ENCODE data around the gene ZMPSTE24.

ZMPSTE24 gene

DNA sequence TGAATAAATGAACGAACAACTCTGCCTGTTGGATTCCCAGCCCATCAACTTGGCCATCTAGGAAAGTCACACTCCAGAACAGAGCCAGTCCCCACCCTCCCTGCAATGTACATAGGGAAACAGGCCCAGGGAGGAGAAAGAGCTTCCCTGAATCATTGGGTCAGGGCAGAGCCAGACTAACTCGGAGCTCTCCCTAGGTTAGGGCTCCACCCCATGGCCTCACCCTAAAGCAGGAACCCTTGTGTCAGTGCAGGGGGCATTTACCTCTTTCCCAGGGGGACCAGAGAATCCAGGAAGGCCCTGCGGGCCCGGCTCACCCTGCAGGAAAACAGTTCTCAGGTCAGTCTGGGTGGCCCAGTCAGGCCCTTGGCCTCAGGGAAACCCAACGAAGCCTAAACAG is 47.4 kb downstream of the ZMPSTE24 start:
- no peak for DNase-seq

DNA sequence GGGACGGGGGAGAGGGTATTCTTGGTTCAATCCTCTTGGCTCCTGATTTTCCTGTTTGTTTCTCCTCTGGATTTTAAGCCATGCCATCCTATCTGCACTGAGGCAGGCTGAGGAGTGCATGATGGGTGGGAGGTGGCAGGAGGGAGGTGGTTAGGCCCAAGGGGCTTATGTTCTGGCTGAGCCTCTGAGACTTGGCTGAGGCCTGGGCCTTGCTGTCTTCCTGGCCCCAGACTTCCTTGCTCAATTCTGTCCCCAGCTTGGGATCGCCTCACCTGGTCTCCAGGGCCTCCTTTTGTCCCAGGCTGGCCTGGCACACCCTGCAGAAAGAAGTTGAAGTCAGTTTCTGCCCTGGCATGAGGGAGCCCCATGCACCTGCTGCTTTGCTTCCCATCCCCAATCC is 47.8 kb downstream of the ZMPSTE24 start:
- no peak for DNase-seq

DNA sequence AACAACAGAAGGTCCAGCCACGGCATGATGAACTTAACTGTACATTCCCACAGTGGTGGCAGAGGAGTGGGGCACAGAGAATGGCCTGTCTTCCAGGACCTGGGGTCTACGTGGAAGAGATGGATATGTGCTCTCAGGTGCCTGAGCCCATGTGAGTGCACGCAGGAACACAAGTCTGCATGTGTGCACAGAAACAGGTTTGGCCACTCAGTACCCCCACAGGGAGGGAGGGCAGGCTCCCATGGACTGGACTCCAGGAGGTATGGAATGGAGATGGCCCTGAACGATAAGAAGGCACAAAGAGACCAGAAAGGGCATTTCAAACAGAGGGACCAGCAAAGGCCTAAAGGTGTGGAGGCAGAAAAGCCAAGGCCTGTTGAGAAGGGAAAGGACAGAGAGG is 48.3 kb downstream of the ZMPSTE24 start:
- no peak for DNase-seq

- no peak for DNase-seq
These were observed 49.1 kb downstream of the ZMPSTE24 start for GRCh38 chr1:40307186-40307585.

DNA sequence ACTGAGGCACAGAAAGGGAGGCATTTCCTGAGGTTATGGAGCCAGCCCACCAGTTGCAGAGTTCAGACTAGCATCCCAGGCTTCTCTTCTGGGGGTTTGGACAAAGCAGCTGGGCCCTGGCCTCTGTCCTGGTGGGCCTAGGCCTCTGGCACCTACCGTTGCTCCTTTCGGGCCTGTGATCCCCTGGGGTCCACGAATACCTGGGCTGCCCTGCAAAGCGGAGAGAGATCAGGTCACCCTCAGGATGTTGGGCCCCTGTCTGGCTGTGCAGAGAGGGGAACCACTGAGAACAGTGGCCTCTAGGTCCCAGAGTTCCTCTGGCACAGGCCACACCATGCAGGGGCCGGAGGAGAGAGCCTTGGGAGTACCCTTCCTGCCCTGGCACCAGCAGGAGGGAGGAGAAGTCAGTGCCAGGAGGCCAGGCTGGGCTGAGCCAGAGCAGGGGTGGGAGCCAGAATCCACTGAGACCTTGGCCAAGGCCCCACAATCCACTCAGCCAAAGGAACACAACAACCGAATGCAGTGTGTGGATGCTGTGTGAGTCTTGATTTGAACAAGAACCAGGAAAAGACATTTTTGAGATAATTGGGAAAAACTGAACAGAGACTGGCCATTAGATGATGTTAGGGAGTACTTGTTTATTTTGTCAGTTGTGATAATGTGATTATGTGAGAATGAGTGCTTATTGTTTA is 50.1 kb downstream of the ZMPSTE24 start:
- no peak for DNase-seq

- no peak for DNase-seq
These were observed 51.5 kb downstream of the ZMPSTE24 start for GRCh38 chr1:40309374-40310128.

GRCh38 chr1:40310129-40310461 is 52.1 kb downstream of the ZMPSTE24 start:
- DNase-seq, result no peak

GRCh38 chr1:40310983-40311642 is 53.1 kb downstream of the ZMPSTE24 start:
- no peak for DNase-seq

GRCh38 chr1:40311692-40312091 is 53.7 kb downstream of the ZMPSTE24 start:
- DNase-seq, result no peak

DNA sequence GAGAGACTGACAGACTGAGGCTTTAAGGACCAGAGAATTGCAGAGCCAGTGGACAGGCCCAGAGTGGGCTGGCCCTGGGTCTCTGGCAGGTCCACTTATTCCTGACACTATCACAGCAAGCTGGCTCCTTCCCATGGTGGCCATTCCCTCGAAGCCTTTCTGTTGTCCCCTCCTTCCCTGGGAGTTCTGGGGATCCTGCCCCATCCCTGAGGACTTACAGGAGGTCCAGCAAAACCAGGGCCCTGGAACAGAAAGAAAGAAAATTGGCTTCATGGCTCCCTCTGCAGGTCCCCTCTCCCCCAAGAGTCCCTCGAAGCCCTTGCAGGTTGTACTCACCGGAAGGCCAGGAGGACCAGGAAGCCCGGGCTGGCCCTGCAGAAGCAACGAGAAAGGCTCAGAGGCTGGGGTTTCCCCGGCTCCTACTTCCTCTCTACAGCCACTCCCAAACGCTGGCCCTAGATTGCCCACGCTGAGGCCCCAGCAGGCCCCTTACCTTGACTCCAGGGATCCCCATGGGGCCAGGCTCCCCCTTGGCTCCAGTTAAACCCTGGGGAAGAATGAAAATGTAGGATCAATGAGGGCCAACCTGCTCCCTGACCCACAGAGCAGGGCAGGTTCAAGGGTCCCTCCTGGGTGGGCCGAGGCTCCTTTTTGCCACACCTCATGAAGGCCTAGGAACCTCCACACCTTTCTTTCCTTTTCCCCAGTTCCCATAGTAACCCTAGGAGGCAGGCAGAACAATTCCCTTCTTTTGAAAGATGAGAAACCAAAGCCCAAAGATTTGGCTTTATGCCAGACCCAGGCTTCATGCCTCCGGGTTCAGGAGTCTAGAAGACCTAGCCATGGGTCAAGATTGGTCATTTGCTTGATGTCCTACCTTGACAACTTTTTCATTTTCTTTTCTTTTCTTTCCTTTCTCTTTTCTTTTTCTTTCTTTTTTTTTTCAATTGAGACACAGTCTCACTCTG is 54.5 kb downstream of the ZMPSTE24 start:
- DNase-seq, result no peak

GRCh38 chr1:40313329-40313957 is 55.4 kb downstream of the ZMPSTE24 start:
- no peak for DNase-seq

DNA sequence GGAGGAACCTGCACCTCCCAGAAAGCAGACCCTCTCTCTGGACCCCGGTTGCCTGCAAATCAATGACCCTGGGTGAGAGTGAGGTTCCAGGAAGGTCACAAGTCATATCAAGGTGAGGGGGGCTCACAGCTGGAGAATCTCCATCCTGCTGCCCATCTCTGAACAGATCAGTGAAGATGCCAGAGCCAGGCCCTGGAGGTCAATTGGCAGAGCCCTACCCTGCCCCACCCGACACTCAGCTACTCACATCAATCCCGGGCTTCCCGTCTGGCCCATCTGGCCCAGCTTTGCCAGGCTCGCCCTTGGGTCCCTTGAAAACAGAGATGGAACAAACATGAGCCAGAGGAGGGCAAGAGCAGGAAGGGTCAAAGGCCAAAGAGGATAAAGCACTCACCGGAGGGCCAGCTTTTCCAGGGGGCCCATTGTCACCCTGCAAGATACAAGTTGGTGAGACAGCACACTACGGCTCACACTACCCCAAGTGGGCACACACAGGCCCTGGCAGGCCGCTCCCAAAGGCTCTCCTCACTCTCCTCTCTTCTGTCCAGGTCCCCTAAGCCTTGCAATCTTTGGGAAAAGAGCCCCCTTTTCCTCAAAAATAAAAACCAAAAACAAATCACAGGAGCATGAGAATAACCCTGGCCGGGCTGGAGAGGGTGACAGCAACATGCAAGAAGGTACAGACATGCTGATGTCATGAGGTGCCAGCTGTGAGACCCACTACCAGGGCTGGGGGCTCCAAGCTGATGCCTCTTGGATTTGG is 56.1 kb downstream of the ZMPSTE24 start:
- DNase-seq, result no peak

DNA sequence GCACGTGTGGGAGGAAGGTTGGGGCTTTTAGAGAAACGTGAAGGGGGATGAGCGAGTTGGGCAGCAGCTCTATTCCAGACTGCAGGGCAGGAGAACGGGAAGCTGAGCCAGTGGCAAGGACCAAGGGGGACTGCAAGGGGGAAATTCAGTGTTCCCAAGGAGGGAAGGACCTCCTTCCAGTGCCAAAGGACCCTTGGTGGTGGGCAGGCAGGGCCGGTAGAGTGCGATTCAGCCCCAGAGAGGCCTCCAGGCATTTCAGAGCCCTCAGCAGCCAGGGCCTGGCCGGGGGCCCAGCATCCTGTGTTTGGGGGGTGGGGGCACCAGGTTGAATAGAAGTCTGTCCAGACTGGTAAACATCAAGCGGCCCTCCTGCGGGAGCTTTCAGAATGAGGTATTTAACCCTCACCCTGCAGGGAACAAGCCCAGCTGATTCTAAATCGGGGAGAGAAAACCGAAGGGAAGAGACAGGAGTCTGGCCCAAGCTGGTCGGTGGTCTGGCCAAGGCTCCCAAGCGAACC is 56.7 kb downstream of the ZMPSTE24 start:
- DNase-seq, result no peak

DNA sequence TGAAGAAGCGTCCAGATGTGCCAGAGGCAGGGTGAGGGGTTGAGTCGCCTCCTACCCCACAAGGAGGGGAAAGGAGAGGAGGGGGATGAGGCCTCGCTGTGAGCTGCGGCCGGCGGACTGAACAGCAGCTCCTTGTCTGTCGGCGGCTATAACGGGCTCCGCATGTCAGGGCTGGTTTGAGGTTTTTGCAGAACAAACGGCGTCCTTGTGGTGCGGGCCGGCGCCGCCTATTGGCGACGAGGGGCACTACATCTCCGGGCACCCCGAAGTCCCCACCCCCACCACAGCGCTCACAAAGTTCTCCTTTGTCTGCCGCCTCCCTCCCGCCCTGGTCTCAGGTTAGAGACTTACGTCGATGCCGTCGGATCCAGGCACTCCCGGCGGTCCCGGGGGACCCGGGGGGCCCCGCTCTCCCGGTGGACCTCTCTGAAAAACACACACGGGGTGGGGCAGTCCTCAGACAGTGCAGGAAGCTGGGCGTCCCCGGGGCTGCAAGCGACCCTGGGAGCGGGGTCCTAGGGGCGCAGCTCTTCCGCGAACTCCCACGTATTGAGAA is 57.3 kb downstream of the ZMPSTE24 start:
- peak; percentile 52 for DNase-seq

DNA sequence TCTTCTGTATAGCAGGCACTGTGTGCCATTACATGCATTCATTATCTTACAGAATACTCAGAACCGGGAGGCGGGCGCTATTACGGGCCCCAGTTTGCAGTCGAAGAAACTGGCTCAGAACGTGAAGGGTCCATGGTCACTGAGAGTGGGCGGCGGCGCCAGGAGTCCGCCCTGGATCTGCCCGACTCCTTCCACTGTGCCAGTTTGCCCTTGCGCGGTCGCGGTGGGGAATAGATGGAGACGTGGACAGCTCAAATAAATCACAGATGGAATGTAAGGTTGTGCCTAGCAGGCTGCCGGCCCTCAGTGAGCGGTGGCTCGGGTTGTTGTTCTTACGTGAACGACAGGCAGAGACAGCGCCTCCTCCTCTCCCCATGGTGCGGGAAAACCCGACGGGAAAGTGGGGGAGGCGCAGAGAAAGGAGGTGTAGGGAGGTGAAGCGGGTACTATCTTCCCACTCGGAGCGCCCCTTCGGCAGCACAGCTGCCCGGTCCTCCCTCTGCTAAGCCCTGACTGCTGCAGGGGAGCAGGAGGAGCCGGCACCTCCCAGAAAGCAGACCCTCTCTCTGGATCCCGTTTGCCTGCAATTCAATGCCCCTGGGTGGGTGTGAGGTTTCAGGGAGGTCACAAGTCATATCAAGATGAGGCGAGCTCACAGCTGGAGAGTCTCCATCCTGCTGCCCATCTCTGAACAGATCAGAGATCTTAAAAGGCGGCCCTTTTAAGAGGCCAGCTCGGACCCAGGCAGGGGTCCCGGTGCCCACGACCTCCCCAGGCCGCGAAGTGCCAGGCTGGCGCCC is 58.0 kb downstream of the ZMPSTE24 start:
- no peak for DNase-seq

GRCh38 chr1:40316595-40317393 is 58.8 kb downstream of the ZMPSTE24 start, which contains the start of gene COL9A2:
Gene COL9A2 (minus strand): TSS chr1:40317286. CDS start chr1:40317197, 89 bp downstream.
- DNase-seq, result peak; percentile 63

DNA sequence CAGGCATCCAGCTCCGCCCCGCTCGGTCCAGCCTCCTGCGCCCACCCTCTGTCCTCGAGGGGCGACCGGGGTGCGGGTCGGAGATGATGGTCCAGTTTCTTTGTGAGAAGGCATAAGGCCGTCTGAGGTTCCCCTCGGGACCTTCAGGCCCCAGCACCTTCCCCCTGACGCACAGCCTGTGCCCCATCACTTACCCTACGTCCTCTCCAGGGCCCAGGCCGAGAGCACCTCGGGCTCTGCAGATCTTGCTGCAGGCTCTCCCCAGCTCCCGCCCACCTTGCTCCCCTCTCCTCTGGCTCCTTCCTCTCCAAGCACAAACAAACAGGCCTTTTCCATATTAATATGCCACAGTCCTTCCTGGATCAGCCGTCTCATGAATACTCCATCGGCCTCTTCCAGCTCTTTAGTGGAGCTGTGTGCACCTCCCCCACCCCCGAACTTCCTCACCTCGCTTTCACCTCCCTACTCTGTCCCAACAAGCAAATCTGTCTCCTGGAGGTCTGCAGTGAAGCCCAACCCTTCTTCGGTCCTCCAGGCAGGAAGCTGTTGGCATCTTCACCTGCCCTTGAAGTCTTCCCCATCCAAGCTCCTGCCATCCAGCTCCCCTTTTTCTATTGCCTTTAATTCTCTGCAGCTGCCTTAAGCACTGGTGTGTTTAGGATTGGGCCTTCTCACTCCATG is 59.5 kb downstream of the ZMPSTE24 start:
- no peak for DNase-seq

- no peak for DNase-seq
These were observed 60.4 kb downstream of the ZMPSTE24 start for GRCh38 chr1:40318476-40318875.

All from activated gamma-delta T cell (primary cell).